Lung microvascular endothelial cell (primary cell): ENCODE measurements around the gene GLYAT. TPM values are rescaled to one million over a fixed set of nuclear protein-coding genes. Genes with fewer than 3 reads are reported as not detected.

ENCODE experiments used
- DNase-seq, 2 donors: peaks; one replicate each; pipeline versions ENCODE4 v3.0.0 to v3.0.0-alpha.2; 2010; ENCODE audit warnings: low read depth in 2 of 2
- total RNA-seq: library from RNA; depleted of rRNA; stranded (reverse); fragments of >200 nt; gene quantifications from 2 replicates; pipeline ENCODE4 v1.2.1, GENCODE V29; 2014

GLYAT gene
- total RNA-seq = not detected in 2 replicates

DNA sequence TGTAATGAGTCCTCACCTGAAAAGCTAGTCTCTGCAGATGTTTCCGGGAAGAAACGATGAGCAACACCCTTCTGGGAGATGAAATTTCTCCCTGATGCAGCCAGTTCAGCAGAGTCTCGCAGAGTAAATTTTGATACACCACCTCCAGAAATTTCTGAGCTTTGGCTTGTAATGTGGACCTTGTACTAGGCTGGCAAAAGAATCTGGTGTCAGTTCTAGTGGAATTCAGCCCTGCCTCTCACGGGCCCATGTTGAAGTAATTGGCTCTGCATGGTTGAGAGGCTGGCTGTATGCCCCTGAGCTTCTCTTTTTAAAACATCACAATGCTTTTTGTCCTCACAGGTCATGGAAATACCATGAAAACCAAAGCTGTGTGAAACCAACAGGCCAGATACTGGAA is at the start of gene GLYAT:
Gene GLYAT, minus strand, starts transcription at position 125 of the 400 bp plus-strand sequence. CDS start 7,447 bp downstream, outside the sequence.
- no peak for DNase-seq

GRCh38 chr11:58781345-58781744 is 49.6 kb upstream of the GLYAT start:
- no peak for DNase-seq

GRCh38 chr11:58780578-58780977 is 48.8 kb upstream of the GLYAT start:
- no peak for DNase-seq

GRCh38 chr11:58776891-58777710 is 45.4 kb upstream of the GLYAT start:
- DNase-seq = no peak

GRCh38 chr11:58775066-58775708 is 43.4 kb upstream of the GLYAT start:
- DNase-seq = no peak

DNA sequence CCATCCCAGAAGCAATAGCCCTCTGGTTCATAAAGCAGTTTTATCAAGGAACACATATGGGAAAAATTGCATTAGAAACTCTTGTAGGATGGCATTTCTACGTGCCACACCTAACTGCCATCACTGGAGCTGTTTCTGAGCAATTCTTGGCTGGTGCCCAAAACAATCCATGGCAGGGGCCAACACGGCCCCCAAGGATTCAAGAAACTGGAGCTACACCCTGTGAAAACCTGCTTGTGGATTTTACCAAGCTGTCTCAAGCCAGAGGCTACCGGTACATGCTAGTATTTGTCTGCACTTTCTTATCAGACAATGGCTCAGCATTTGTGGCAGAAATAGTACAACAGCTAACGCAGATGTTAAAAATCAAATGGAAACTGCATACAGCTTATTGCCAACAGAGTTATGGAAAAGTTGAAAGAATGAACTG is 42.4 kb upstream of the GLYAT start:
- no peak for DNase-seq

GRCh38 chr11:58773337-58773736 is 41.6 kb upstream of the GLYAT start:
- DNase-seq = no peak

DNA sequence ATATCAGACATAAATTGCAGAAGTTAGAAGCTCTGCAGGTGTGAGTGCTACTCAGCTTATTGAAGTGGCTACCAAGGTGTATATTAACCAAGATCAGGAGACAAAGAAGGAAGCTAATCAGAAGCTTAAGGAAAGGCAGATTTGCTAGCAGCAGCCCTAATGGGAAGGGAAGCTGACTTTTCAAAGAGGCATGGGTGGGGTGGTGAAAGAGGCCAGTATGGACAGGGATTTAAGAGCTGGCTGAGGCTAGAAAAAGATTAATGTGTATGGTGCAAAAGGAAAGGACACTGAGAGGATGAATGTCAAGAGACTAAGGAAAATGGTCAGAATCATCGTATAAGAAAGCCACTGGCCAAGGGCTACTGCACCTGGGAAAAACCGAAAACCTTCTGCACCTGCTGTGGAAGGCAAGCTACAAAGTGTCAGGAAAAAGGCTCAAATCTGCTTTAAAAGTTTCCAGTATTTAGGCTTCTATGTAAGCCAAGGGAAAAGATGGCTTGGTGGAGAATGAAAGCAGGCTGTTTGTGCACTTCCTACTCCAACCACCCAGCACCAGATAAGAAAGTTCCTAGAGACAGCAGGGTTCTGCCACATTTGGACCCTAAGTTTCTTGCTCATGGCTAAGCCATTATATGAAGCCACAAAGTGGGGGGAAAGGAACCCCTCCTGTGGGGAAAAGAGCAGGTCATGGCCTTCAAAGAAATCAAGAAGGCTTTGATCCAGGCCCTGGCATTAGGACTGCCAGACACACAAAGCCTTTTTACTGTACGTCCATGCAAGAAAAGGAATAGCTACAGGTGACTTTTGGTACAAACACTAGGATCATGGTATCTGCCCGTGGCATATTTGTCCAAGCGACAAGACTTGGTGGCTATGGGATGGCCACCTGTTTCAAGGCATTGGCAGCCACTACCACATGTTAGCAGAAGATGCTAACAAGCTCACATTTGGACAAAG is 40.9 kb upstream of the GLYAT start:
- DNase-seq = no peak

- DNase-seq = no peak
Measured at GRCh38 chr11:58771458-58771855, 39.7 kb upstream of the GLYAT start.

DNA sequence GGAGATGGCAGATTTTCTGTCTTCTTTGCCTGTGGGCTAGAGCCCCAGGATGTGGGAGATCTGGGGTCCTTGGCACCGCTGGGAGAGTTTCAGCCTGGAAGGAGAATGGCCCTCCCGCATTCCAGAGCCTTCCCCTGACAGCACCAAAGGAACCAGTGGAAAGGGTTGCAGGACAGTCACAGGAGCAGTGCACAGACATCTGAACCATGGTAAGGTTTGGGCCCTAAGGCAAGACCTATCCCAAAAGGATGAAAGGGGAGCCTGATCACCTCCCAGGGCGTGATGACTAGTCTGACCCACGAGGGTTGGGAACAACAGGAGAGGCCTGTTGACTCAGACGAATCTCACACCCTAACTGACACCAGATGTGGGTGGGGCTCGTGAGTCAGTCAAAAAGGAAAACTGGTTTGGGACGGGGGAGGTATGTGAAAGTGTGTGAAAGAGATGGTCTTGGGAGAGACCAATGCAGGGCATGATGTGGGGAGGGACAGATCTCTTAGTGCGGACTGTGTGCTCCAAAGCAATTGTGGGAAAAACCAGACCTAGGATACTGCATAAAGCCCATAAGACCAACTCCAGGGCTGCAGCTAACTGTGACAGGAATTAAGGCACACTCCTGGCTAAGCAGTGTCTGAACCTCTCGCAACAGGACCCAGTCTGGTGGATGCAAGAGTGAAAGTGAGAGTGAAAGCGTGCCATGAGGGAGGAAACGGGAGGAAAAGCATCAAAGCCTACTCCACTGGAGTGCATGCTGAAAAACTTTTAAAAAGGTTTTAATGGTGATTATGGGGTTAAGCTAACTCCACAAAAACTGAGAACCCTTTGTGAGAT is 39.1 kb upstream of the GLYAT start:
- peak in 1 of 2 donors; percentile 3 for DNase-seq

DNA sequence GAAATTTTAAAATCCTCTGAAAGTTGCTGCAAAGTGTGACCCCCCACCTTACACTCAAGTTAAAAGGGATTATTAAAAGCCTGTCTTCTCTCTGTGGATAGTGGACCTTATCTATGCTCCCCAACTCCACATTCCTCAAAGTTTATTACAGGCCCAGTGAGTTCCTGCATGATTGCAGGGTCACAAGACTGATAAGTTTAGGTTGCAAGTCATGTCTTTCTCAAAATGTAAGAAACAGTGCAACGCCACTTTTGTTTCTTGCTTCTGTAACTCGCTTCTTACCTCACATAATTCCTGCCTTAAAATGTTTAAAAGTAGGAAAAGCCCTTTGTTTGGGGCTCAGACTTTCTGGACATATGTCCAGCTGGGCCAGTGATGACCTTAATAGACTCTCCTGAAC is 38.4 kb upstream of the GLYAT start:
- no peak for DNase-seq

DNA sequence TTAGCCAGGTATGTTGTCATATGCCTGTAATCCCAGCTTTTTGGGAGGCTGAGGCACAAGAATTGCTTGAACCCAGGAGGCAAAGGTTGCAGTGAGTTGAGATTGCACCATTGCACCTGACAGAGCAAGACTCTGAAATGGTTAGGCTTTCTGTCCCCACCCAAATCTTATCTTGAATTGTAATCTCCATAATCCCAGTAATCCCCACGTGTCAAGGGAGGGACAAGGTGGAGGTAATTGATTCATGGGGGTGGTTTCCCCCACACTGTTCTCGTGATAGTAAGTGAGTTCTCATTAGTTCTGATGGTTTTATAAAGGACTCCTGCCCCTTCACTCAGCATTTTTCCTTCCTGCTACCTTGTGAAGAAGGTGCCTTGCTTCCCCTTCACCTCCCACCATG is 37.6 kb upstream of the GLYAT start:
- DNase-seq = no peak

- no peak for DNase-seq
Measured at GRCh38 chr11:58768137-58768536, 36.4 kb upstream of the GLYAT start.

DNA sequence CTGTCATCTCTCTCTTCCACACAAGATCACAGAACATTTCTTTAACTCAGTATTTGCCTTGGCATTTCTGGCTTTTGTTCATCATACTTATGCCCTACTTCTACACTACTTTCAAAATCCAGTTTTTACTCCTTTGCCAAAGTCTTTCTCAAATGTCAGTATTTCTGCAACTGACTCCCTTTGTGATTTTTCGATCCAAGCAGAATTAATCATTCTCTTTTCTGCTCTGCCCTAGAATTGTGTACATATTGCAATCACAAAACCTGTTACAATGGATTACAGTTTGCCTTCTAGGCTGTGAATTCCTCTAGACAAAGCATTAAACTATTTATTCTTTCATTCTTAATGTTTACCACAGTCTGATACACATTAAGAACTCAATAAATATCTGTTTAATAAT is 33.3 kb upstream of the GLYAT start:
- no peak for DNase-seq

DNA sequence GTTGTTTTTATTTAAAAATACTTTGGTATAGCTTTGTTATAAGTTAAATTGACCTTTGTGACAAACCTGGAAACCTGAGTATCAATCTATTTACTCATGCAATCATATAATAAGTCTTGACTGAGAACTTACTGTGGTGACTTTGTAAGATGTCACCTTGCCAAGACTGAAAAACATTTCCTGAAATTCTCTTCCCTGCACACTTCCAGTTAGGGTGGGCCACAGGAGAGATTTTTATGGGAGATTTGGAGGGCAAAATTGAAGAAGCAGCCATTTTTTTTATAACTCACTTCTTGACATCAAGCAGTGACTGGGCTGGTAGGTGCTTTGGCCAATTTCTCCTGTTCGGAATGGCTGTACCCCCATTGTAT is 31.4 kb upstream of the GLYAT start:
- DNase-seq = no peak

DNA sequence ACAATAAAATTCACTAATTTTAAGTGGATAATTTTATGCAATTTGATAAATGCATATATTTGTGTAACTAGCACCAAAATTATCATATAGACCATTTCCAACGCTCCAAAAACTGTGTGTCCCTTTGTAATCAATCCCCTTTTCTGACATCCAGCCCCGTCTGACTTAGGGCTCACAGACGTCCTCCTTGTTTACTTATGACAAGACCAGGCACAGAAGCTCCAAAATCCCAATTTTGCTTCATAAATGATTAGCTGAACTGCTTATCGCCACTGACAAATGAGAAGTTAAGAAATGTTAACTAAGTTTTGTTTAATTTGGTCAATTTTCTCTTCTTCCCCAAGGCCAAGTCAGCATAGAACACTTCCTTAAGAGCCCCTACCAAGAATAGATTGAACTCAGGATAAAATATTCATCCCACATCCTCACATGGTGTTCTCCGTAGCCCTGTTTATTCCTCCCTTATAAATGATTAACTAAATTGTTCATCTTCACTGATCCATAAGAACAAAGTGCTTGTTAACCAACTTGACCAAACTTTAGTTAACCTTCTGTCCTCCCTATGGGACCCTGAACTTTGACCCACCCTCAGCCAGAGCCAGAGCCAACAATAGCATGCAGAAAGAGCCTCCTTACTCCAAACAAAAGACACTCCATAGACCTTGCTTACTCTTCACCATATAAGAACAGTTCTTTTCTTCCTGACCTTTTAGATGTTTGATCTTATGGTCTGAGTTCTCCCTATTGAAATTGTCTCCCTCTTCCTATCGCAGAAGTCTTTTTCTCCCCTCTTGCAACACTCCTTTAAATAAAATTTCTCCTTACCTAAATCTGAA is 30.8 kb upstream of the GLYAT start:
- no peak for DNase-seq

DNA sequence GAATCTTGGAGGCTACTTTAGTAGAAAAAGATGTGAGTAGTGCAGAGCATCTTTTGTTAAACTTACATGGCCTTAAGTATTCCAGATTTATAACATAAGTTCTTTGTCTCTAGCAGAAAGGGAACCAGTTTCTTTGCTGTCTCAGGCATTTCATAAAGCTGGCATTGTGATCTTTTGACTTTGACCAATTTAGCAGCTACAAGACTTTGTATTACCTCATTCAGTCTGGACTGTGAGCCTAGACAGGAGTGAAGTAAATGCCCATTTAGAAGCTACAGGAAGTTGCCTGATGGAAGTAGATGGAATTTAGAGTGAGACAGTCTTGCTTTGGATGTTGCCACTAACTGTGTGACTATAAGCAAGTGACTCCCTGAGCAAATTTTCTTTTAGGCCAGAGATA is 25.7 kb upstream of the GLYAT start:
- no peak for DNase-seq

DNA sequence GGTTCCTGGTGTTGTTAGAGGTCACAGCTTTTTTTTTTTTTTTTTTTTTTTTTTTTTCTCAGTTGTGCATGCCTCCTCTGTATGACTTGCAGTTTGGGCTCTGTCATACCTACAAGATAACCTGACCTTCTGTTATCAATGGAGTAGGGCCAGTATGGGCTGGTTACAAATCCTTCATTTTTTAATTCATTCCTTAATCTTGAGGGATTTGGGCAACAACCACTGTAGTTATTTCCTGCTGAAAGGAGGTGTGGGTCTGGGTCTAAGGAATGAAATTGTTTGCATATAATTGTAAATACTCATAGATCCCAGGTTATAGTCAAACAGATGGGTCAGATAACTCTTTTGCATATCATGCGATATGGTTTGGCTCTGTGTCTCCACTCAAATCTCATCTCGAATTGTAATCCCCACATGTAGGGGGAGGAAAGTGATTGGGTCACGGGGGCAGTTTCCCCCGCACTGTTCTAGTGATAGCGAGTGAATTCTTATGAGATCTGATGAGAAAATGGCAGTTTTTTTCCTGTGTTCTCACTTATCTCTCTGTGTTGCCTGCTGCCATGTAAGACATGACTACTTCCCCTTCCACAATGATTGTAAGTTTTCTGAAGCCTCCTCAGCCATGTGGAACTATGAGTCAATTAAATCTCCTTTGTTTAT is 14.1 kb upstream of the GLYAT start:
- no peak for DNase-seq

DNA sequence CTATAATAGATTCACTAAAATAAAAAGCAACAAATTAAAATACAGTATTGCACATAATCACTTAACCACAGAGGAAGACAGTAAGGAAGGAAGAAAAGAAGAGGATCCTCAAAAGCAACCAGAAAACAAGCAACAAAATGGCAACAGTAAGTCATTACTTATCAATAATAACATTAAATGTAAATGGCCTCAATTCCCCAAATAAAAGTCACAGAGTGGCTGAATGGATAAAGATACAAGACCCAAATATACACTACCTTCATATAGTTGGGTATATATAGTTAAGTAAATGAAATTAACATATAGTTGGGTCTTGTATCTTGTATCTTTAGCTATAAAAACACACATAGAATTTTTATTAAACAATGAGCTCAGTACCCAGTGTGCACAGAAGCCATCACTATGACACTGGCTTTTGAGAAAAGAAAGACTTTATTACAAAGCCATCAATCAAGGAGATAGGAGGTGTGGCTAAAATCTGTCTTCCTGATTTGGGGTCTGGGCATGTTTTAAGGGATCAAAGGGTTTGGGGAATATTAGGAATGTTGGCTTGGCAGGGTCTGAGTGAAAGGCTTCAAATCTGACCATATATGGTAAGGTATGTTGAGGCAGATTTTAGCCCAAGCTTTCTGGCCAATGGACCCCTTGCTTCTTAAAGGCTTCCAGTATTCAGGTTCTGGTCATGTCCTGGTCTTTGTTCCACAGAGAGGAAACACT is 13.4 kb upstream of the GLYAT start:
- DNase-seq = no peak
